GM21381 (cell line): Measurements from ENCODE around the gene FLT1.

Source experiments
- ATAC-seq: cut with Tn5 transposase; IDR thresholded peaks from one replicate; pipeline ENCODE4 v1.9.1; 2021; ENCODE audit warnings: mild to moderate bottlenecking, moderate library complexity; ENCODE audit not compliant: unreplicated experiment

The FLT1 gene

DNA sequence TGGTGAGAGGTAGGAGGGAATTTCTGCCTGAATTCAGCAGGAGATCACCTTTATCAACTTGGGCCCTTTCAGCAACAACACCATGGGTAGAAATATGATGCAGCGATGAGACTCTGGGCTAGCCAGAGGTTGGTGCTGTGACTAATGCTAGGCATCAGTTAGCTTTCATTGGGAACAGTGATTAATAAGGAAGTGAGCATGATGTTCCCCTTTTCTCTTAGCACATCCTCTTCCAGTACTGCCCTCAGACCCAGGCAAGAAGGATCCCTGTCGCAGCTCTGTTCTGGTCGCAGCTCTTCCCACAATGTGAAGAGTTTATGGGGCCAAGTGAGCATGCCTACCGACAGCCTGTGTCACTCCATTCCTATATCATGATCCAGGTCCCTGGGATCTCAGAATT lies 100.5 kb downstream of the FLT1 start:
- no peak for ATAC-seq

DNA sequence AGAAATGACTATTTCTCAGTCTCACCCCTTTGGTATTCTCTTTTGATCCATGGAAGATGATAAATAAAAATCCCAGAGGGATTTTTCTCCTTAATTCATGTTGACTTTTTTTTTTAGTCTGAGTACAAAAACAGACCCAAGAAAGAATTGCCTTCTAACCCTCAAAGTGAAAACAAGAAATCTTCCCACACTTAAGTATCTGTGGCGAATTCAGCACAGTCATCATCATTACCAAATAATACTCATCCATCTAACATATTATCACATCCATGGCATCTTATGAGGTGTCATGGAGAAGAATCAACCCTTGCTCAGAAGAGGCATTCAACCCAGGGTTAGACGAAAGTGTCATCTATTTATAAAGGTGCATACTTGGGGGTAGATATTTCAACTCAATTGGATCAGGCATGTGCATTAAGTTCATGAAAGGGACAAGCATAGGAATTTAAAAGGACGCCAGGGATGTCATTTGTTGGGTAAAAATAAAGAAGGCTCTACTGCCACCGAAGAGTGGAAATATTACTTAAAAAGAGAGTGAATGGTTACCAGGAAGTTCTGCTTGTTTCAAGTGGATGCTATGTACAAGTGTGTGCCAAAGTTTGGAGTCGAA lies 101.9 kb downstream of the FLT1 start:
- no peak for ATAC-seq

DNA sequence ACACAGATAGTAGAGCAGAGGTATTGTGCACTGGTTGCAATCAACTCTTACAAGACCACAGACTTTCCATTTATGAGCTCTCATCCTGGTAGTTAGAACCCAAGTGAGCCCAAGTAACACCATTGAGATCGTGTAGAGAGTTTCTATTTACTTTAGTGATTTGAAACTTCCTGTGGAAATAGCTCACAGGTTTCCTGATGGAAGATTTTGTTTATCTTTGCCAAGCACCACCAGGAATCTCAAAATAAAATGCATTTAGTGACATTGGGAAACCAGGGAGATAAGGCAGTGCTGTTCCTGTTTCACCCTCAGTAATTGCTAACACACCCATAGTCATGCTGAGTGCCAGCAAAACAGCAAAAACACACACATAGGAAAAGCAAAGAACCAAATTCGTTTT lies 102.5 kb downstream of the FLT1 start:
- no peak for ATAC-seq

DNA sequence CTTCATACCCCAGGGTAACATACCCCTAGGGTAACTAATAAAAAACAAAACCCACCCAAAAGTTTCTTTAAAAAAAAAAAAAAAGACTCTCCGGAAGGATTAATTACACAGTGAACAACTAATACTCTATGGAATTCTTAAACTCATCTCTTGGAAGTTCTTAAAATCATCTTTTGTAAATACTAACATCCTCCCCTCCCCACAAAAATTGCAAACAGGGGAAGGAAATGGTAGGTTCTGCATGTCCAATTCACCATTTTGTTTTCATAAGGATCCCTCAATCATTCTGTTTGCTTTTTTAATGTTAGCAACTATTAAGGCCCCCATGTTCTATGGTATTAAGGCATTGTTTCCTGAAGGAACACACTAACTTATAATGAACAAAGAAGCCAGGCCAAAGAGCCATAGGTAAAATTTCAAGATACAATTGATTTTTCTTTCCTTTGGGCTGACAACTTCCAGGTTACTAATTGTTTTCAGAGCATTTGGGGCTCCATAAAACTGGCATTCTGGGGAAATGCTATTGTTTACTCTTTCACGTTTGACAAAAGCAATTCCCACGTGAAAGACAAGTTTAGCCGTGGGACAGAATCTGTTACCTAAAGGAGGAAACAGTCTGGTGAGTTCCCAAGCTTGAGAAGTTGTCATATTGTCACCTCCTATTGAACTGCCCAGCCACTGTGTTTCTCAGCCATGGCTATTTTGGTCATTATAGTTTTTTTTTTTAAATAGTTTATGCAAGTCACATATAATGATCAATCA lies 107.0 kb downstream of the FLT1 start:
- ATAC-seq, result no peak

DNA sequence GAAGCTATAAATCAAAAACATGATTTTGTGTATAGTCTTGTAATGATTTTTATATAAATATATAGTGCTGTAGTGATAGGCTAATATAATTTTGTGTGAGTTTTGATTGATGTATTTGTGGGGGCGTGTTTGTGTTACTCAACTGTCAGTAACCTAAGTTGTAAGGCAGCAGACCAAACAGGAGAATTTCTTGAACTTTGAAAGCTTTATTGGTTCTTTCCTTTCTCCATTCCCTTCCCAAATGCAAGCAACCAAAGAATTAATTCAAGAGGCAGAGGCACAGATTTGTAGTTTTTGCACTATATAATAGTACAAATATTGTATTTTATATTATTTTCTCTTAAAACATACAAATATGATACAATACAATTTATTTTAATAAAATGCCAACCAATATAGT lies 109.6 kb downstream of the FLT1 start:
- ATAC-seq, result no peak

DNA sequence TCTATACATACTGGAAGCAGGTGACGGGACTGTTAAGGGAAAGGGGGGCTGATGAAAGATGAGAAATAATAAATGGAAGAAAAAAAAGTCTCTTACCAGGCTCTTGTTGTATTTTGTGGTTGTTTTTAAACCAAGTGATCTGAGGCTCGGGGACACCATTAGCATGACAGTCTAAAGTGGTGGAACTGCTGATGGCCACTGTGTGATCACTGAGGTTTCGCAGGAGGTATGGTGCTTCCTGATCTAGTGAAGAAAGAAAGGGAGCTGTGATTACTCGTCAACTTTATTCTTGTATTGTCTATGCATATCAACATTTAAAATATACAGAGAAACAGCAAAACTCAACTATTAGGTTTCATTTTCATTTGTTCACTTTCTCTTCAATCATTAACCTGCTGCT lies 110.1 kb downstream of the FLT1 start:
- ATAC-seq, result no peak

DNA sequence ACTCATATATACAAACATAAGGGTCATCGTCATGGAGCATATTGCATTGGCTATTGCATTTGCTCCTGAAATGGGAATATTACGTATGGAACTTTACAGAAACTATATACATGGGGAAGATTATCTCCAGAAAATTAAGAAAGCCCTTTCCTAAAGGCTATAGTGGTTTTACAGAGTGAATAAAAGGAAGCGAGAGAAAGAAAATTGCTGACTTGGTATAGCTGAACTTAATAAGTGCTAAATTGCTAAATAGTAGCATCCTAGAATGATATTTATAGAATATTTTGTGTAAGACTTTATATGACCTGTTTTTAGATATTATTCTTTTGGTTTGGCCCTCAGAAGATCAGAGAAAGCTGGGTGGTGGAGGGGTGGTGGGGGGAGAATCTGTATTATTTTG lies 114.6 kb downstream of the FLT1 start:
- no peak for ATAC-seq

DNA sequence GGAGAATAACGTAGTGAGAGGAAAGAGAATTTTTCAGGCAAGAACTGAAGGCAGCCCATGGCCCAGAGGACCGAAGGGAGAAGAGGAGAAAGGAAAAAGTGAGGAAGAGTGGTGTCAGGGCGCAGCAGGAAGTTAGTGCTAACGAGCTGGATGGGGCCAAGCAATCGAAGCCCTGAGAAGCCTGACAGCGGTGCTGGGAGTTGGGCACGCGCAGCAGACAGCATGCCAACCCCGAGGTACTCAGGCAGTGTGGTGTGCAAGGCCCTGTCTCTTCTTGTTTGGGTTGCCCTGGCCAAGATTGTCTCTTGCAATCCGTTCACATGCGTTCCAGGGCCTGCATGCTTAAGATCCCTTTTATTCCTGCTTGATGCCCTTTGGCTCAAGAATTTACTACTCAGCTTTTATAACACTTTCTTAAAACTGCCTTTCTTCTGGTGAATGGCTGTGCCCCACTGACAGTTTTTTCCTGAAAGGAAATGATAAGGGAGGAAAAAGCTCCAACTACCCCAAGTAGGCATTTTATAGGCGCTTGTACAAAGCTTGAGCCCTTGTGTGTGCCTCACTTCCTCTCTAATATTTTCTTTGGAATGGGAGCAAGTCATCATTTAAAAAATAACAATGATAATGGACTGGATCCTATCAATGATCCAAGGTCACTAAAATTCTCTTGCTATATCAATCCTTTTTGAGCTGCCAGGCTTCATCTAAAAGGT lies 115.4 kb downstream of the FLT1 start:
- ATAC-seq, result no peak

DNA sequence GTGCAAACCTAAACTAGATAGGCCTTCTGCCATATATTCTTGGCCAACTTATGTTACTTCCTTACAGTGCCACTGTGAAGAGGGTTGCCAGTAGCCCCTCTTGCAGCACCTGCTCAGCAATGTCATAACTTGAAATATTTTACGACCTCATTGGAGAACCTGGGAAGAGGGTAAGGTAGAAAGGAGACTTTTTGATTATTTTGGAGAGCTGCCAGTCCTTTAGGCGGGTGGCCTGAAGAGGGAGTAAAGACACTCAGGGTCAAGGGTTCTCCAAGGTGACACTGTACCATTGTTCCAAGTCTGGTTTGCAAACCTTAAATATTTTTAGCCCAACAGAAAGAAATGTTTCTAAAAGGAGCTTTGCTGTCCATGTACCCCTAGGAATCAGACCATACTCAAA lies 118.3 kb downstream of the FLT1 start:
- no peak for ATAC-seq

DNA sequence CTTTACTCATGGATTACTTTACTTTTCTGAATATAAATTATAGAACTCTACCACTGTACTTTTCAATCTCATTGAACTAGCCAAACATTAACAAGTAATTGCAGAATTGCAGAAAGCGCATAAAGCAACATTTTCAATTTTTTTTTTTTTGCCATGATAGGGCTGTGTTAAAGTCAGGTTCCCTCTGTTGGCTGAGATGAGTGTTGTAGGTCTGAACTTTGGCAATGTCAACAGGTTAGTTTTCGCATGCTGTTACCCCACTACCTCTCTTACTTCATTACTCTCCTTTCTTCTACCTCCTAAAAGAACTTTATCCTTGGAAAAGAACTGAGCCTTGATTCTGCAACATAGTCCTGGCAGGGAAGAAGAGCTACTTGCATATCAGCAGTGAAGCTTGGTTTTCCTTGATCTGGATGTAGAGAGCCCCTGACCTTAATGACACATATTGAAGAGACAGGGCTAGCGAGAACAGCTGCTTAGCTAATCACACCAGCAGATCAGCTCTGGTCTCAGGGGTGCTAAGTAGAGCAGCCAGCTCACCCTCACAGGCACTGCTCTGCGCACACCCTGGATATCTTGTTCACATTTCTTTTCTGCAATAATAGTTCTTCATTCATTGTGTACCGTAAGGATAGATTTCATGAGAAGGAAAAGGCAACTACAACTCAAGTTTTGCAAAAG lies 119.5 kb downstream of the FLT1 start:
- no peak for ATAC-seq

DNA sequence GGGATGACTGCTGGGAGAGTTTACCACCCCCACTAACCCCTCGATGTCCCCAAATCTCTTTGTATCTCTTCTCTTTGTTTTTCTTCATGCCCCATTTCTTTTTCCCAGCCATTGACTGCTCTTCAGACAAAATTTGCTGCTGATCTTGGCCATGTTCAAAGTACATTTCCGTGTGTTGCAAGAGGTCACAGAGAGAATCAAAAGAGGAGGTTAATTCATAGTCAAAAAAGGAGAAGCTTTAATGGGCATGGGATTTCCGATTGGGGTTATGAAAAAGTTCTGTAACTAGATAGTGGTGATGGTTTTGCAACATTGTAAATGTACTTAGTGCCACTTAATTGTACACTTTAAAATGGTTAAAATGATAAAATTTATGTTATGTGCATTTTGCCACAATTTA lies 121.1 kb downstream of the FLT1 start:
- ATAC-seq, result no peak

DNA sequence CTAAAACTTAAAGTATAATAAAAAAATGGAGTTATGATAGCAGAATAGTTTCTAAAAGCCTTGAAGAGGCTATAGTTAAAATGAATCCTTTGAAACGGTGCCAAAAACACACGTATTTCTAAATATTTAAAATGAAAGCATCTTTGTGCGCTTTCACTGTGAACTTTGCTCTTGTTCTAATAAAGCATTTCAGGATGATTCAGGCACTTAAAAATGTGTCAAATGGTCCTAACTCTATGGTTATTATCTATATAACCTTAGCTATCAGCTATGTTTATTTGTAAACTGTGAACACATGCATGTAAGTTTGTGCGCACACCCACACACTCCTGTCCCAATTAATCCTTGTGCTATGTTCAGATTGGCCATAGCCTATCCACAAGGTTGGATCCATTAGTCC lies 124.5 kb downstream of the FLT1 start:
- ATAC-seq, result no peak

DNA sequence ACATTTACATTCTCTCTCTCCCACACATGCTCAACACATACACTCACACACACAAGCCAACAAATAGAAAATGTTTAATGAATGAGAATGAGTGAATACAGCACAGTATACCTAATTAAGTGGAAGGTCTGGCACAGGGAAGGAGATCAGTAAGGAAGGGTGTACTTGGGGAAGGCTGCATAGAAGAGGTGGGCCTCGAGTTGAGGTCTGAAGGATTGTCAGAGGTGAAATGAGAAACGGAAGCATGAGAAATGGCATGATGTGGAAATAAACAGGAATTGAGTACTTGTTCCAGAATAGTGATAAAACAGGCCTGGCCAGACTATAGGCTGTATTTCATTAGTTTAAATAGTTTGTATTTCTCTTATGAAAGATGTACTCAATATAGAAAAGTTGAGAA lies 136.2 kb downstream of the FLT1 start:
- no peak for ATAC-seq

DNA sequence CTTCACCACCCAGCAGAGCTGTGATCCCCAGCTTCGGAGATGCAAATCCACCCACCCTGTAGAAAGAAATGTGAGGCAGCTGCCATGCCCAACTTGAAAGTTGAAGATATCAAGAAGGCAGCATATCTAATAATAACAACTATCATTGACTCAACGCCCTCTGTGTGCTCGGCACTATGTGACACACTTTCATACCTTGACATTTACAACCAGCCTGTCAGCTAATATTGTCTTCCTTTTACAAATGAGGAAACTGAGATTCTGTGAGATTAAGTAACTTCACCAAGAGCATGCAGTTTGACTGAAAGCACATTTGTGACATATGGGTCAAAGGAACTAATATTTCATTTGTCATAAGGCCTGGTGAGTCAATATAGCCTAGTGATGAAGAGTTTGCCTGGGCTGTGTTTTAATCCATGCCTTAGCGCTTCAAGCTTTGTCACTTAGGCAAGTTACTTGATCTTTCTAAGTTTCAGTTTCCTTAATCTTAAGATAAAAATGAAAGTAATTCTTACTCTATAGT lies 137.0 kb downstream of the FLT1 start:
- ATAC-seq, result no peak

DNA sequence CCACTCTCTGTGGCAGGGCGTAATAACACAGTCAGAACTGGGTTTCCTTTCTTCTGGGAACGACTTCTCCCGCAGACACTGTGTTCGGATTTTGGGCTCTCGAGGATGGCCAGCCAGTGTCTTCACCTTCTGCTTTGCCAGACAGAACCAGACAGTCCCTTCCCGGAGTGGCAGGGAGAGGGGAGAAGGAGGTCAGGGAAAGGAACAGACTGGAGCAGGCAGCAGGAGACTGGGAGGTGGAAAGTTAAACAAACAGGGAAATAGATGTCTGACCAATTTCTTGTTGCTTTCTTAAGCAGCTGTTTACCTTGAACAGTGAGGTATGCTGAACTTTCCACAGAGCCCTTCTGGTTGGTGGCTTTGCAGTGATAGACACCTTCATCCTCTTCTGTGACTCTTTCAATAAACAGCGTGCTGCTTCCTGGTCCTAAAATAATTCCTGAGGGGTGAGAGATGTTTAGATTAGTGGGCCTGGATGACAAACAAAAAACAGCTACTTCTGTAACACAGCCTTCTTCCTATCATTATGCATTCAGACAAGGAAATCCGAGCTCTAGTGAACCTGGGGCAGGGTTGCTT lies 137.6 kb downstream of the FLT1 start:
- ATAC-seq, result no peak

DNA sequence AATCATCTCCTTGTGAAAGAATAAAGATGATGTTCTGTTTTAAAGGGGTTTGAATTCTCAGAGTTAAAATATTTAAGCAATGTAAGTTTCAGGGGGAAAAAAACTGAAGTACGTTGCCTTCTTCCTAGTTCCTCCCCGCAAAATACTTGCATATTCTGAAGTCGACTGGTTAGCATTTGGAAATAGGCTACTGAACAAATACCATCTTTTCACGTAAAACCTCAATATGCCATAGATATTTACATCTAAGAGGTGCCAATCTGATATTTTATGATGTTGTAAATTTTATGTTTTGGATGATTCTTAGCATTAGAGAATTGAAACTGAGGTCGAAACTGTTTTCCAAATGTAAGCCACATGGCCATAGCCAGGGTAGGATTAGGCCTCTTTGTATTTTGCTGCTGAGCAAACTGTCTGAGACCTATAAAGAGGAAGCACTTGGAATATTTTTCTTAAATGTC lies 138.3 kb downstream of the FLT1 start:
- ATAC-seq, result no peak

DNA sequence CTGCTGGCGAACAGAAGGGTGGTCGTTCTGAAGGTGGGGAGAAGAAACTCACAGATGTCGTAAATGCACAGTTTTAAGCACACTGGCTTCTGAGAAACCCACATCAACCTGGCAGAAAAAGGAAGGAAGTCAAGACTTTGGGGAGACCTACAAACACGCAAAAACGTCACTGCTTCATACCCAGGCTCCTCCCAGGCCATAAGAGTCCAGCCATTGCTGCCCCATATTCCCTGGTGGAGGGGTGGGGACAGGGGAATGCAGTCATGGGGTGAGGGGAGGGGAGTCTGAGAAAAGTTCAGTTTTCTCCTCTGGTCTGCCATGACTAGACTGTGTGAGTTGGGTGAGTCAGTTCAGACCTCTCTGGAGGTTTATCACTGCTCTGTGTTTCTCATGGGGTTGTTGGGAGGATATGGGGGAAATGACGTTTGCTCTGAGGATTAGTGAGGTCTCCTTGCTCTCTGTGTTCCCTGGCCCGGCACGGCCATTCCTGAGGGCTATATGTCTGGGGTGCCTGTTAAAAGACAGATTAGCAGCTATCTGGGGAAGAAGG lies 139.0 kb downstream of the FLT1 start:
- ATAC-seq, result no peak

DNA sequence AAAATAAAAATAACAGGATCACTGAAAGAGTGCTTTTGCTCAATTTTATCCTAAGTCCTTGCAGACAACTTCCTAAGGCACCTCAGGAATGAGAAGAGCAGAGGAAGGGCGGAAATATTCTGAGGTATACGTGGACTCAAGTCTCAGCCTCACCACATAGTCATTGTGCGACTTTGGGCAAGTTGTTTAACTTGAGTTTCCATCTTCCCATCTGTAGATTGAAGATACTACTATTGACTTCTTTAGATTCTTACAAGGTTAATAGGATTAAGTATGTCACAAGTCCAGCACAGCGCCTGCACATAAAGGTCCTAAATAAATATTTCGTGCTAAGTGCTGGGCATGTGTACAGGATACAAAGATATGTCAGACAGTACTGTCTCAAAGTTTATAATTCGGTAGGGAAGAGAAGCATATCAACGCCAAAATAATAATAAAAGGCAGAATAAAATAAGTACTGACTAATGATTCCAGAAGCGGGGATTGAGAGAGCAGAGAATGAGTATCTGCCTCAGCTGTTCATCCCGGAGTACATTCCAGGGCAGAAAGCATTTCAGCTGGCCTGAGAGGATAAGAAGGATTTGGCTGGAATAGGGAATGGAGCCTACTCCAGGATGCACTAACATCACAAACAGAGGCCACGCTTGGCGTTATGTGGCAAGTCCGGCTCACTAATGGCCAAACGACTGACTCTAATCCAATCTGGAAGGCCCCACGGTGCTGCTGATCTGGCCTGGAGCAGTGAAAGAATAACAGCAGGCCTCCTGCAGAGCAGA lies 139.7 kb downstream of the FLT1 start:
- no peak for ATAC-seq

DNA sequence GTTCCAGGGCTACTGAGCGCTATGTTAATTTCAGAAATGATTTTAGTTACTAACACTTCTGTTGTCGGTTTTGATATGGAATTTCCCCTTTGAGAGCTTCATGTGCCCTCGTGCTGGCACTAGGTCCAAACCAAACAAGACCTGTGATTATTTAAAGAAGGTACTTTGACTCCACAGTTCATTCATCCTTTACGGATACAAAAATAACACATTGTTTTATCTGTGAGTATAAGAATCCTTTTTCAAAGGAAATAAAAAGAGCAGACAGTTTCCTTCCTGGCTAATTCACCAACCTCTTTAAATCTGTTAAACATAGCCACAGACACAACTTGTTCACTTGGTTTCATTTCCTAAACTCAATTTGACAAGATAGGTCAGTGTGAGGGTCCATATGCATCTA lies 141.2 kb downstream of the FLT1 start:
- no peak for ATAC-seq
